ENCODE data around the gene CLDN25.
"Not testable (repeated sequence)": the region's sequence is repeated elsewhere in the genome, so short reads cannot be mapped to it uniquely, and the experiment has no call there.

CLDN25 gene

GRCh38 chr11:113779496-113779895 lies at the start of gene CLDN25:
CLDN25 (plus strand) TSS chr11:113779796; CDS start chr11:113779796, 0 bp downstream.
- H3K27ac ChIP-seq (ENCODE audit: low read depth in 2 of 2, low read length in 2 of 2), result no peak within 1 kb of the TSS
- no peaks in the 10 kb centered on the region for H3K36me3 ChIP-seq (ENCODE audit: control insufficient read depth in 2 of 2, insufficient read depth in 2 of 2, low read length in 2 of 2)
- H3K4me3 ChIP-seq (ENCODE audit: low read length in 2 of 2), result no peak within 1 kb of the TSS
- no peak within 1 kb of the TSS for H3K9ac ChIP-seq (ENCODE audit: low read depth in 1 of 2, low read length in 2 of 2)
- no peaks in the 10 kb centered on the region for H3K27me3 ChIP-seq (ENCODE audit: control insufficient read depth in 2 of 2, insufficient read depth in 2 of 2, low read length in 2 of 2)
- H3K4me1 ChIP-seq (ENCODE audit: control insufficient read depth in 2 of 2, insufficient read depth in 2 of 2, low read length in 2 of 2), result no peaks in the 10 kb centered on the region
- no peaks in the 10 kb centered on the region for H3K9me3 ChIP-seq (ENCODE audit: control insufficient read depth in 2 of 2, low read length in 2 of 2)

GRCh38 chr11:113730887-113731726 lies 48.5 kb upstream of the CLDN25 start:
- no peak overlapping the region for H3K27ac ChIP-seq (ENCODE audit: low read depth in 2 of 2, low read length in 2 of 2)
- H3K4me3 ChIP-seq (ENCODE audit: low read length in 2 of 2), result no peak overlapping the region
- H3K4me1 ChIP-seq (ENCODE audit: control insufficient read depth in 2 of 2, insufficient read depth in 2 of 2, low read length in 2 of 2), result no peaks in the 10 kb centered on the region
- H3K27me3 ChIP-seq (ENCODE audit: control insufficient read depth in 2 of 2, insufficient read depth in 2 of 2, low read length in 2 of 2), result no peaks in the 10 kb centered on the region
- H3K36me3 ChIP-seq (ENCODE audit: control insufficient read depth in 2 of 2, insufficient read depth in 2 of 2, low read length in 2 of 2), result peaks cover 8 to 27% of the 10 kb centered on the region in 2 donors
- no peaks in the 10 kb centered on the region for H3K9me3 ChIP-seq (ENCODE audit: control insufficient read depth in 2 of 2, low read length in 2 of 2)
- no peak overlapping the region for H3K9ac ChIP-seq (ENCODE audit: low read depth in 1 of 2, low read length in 2 of 2)

GRCh38 chr11:113732092-113732491 lies 47.5 kb upstream of the CLDN25 start:
- H3K4me1 ChIP-seq (ENCODE audit: control insufficient read depth in 2 of 2, insufficient read depth in 2 of 2, low read length in 2 of 2), result no peaks in the 10 kb centered on the region
- no peak overlapping the region for H3K9ac ChIP-seq (ENCODE audit: low read depth in 1 of 2, low read length in 2 of 2)
- H3K27ac ChIP-seq (ENCODE audit: low read depth in 2 of 2, low read length in 2 of 2), result no peak overlapping the region
- no peaks in the 10 kb centered on the region for H3K27me3 ChIP-seq (ENCODE audit: control insufficient read depth in 2 of 2, insufficient read depth in 2 of 2, low read length in 2 of 2)
- no peaks in the 10 kb centered on the region for H3K9me3 ChIP-seq (ENCODE audit: control insufficient read depth in 2 of 2, low read length in 2 of 2)
- peaks cover 18 to 36% of the 10 kb centered on the region in 2 donors for H3K36me3 ChIP-seq (ENCODE audit: control insufficient read depth in 2 of 2, insufficient read depth in 2 of 2, low read length in 2 of 2)
- H3K4me3 ChIP-seq (ENCODE audit: low read length in 2 of 2), result no peak overlapping the region

- Histone ChIP-seq H3K9me3 (ENCODE audit: control insufficient read depth in 2 of 2, low read length in 2 of 2) (no peaks in the 10 kb centered on the region), H3K36me3 (ENCODE audit: control insufficient read depth in 2 of 2, insufficient read depth in 2 of 2, low read length in 2 of 2) (peaks cover 45 to 71% of the 10 kb centered on the region in 2 donors), H3K27me3 (ENCODE audit: control insufficient read depth in 2 of 2, insufficient read depth in 2 of 2, low read length in 2 of 2) (no peaks in the 10 kb centered on the region), H3K27ac (ENCODE audit: low read depth in 2 of 2, low read length in 2 of 2) (no peak overlapping the region), H3K9ac (ENCODE audit: low read depth in 1 of 2, low read length in 2 of 2) (no peak overlapping the region), H3K4me1 (ENCODE audit: control insufficient read depth in 2 of 2, insufficient read depth in 2 of 2, low read length in 2 of 2) (no peaks in the 10 kb centered on the region), H3K4me3 (ENCODE audit: low read length in 2 of 2) (no peak overlapping the region)
Observed at GRCh38 chr11:113736323-113736722, 43.3 kb upstream of the CLDN25 start.

- H3K27me3 ChIP-seq (ENCODE audit: control insufficient read depth in 2 of 2, insufficient read depth in 2 of 2, low read length in 2 of 2), result no peaks in the 10 kb centered on the region
- no peaks in the 10 kb centered on the region for H3K9me3 ChIP-seq (ENCODE audit: control insufficient read depth in 2 of 2, low read length in 2 of 2)
- no peak overlapping the region for H3K27ac ChIP-seq (ENCODE audit: low read depth in 2 of 2, low read length in 2 of 2)
- H3K36me3 ChIP-seq (ENCODE audit: control insufficient read depth in 2 of 2, insufficient read depth in 2 of 2, low read length in 2 of 2), result peaks cover 28 to 30% of the 10 kb centered on the region in 2 donors
- no peak overlapping the region for H3K4me3 ChIP-seq (ENCODE audit: low read length in 2 of 2)
- H3K9ac ChIP-seq (ENCODE audit: low read depth in 1 of 2, low read length in 2 of 2), result no peak overlapping the region
- no peaks in the 10 kb centered on the region for H3K4me1 ChIP-seq (ENCODE audit: control insufficient read depth in 2 of 2, insufficient read depth in 2 of 2, low read length in 2 of 2)
Observed at GRCh38 chr11:113752932-113753331, 26.7 kb upstream of the CLDN25 start.

- Histone ChIP-seq H3K9ac (ENCODE audit: low read depth in 1 of 2, low read length in 2 of 2) (no peak overlapping the region), H3K4me1 (ENCODE audit: control insufficient read depth in 2 of 2, insufficient read depth in 2 of 2, low read length in 2 of 2) (no peaks in the 10 kb centered on the region), H3K9me3 (ENCODE audit: control insufficient read depth in 2 of 2, low read length in 2 of 2) (no peaks in the 10 kb centered on the region), H3K36me3 (ENCODE audit: control insufficient read depth in 2 of 2, insufficient read depth in 2 of 2, low read length in 2 of 2) (peaks cover 35 to 44% of the 10 kb centered on the region in 2 donors), H3K27me3 (ENCODE audit: control insufficient read depth in 2 of 2, insufficient read depth in 2 of 2, low read length in 2 of 2) (no peaks in the 10 kb centered on the region), H3K4me3 (ENCODE audit: low read length in 2 of 2) (no peak overlapping the region), H3K27ac (ENCODE audit: low read depth in 2 of 2, low read length in 2 of 2) (no peak overlapping the region)
Observed at GRCh38 chr11:113760241-113760640, 19.4 kb upstream of the CLDN25 start.

- H3K4me1 ChIP-seq (ENCODE audit: control insufficient read depth in 2 of 2, insufficient read depth in 2 of 2, low read length in 2 of 2); H3K9ac ChIP-seq (ENCODE audit: low read depth in 1 of 2, low read length in 2 of 2); H3K27ac ChIP-seq (ENCODE audit: low read depth in 2 of 2, low read length in 2 of 2); H3K4me3 ChIP-seq (ENCODE audit: low read length in 2 of 2); H3K27me3 ChIP-seq (ENCODE audit: control insufficient read depth in 2 of 2, insufficient read depth in 2 of 2, low read length in 2 of 2); H3K9me3 ChIP-seq (ENCODE audit: control insufficient read depth in 2 of 2, low read length in 2 of 2): not testable (repeated sequence)
- peaks cover 31 to 34% of the 10 kb centered on the region in 2 donors for H3K36me3 ChIP-seq (ENCODE audit: control insufficient read depth in 2 of 2, insufficient read depth in 2 of 2, low read length in 2 of 2)
Observed at GRCh38 chr11:113763040-113763439, 16.6 kb upstream of the CLDN25 start.

GRCh38 chr11:113764527-113765219 lies 14.9 kb upstream of the CLDN25 start:
- no peaks in the 10 kb centered on the region for H3K9me3 ChIP-seq (ENCODE audit: control insufficient read depth in 2 of 2, low read length in 2 of 2)
- no peaks in the 10 kb centered on the region for H3K4me1 ChIP-seq (ENCODE audit: control insufficient read depth in 2 of 2, insufficient read depth in 2 of 2, low read length in 2 of 2)
- no peaks in the 10 kb centered on the region for H3K27me3 ChIP-seq (ENCODE audit: control insufficient read depth in 2 of 2, insufficient read depth in 2 of 2, low read length in 2 of 2)
- H3K4me3 ChIP-seq (ENCODE audit: low read length in 2 of 2), result no peak overlapping the region
- H3K36me3 ChIP-seq (ENCODE audit: control insufficient read depth in 2 of 2, insufficient read depth in 2 of 2, low read length in 2 of 2), result peaks cover 21 to 33% of the 10 kb centered on the region in 2 donors
- H3K27ac ChIP-seq (ENCODE audit: low read depth in 2 of 2, low read length in 2 of 2), result no peak overlapping the region
- H3K9ac ChIP-seq (ENCODE audit: low read depth in 1 of 2, low read length in 2 of 2), result no peak overlapping the region

- H3K9ac ChIP-seq (ENCODE audit: low read depth in 1 of 2, low read length in 2 of 2), result no peak overlapping the region
- H3K4me3 ChIP-seq (ENCODE audit: low read length in 2 of 2), result no peak overlapping the region
- no peaks in the 10 kb centered on the region for H3K9me3 ChIP-seq (ENCODE audit: control insufficient read depth in 2 of 2, low read length in 2 of 2)
- peaks cover 0 to 2% of the 10 kb centered on the region in 2 donors for H3K4me1 ChIP-seq (ENCODE audit: control insufficient read depth in 2 of 2, insufficient read depth in 2 of 2, low read length in 2 of 2)
- H3K27me3 ChIP-seq (ENCODE audit: control insufficient read depth in 2 of 2, insufficient read depth in 2 of 2, low read length in 2 of 2), result no peaks in the 10 kb centered on the region
- no peak overlapping the region for H3K27ac ChIP-seq (ENCODE audit: low read depth in 2 of 2, low read length in 2 of 2)
- H3K36me3 ChIP-seq (ENCODE audit: control insufficient read depth in 2 of 2, insufficient read depth in 2 of 2, low read length in 2 of 2), result peaks cover 11 to 14% of the 10 kb centered on the region in 2 donors
Observed at GRCh38 chr11:113771964-113772363, 7.6 kb upstream of the CLDN25 start.

GRCh38 chr11:113773092-113773415 lies 6.5 kb upstream of the CLDN25 start:
- H3K9me3 ChIP-seq (ENCODE audit: control insufficient read depth in 2 of 2, low read length in 2 of 2), result no peaks in the 10 kb centered on the region
- H3K36me3 ChIP-seq (ENCODE audit: control insufficient read depth in 2 of 2, insufficient read depth in 2 of 2, low read length in 2 of 2), result peaks cover 4 to 8% of the 10 kb centered on the region in 2 donors
- peaks cover 0 to 2% of the 10 kb centered on the region in 2 donors for H3K4me1 ChIP-seq (ENCODE audit: control insufficient read depth in 2 of 2, insufficient read depth in 2 of 2, low read length in 2 of 2)
- H3K9ac ChIP-seq (ENCODE audit: low read depth in 1 of 2, low read length in 2 of 2), result peak overlapping the region; percentile 78 to 96
- H3K27me3 ChIP-seq (ENCODE audit: control insufficient read depth in 2 of 2, insufficient read depth in 2 of 2, low read length in 2 of 2), result no peaks in the 10 kb centered on the region
- peak overlapping the region; percentile 71 to 97 for H3K4me3 ChIP-seq (ENCODE audit: low read length in 2 of 2)
- peak overlapping the region; percentile 75 to 83 for H3K27ac ChIP-seq (ENCODE audit: low read depth in 2 of 2, low read length in 2 of 2)
